ENCODE results near the gene LARGE1.

Gene LARGE1

GRCh38 chr22:33427461-33427860, 492.8 kb downstream of the LARGE1 start:
- no peak for DNase-seq (ENCODE audit: low read depth in 1 of 2, low spot score in 1 of 2)
- Histone ChIP-seq H3K4me3 (replicated peaks; ENCODE audit: insufficient read depth, low read length) (no peak overlapping the region), H3K27ac (replicated peaks) (no peak overlapping the region), H3K27me3 (ENCODE audit: insufficient read depth, poor library complexity, severe bottlenecking) (no peaks in the 10 kb centered on the region)
- no peak for TF ChIP-seq GABPA (IDR thresholded peaks at IDR 0.05; ENCODE audit: low read depth)
- TF ChIP-seq POLR2AphosphoS5 (IDR thresholded peaks at IDR 0.05; ENCODE audit: low read depth), result no peak
- TF ChIP-seq SPI1 (IDR thresholded peaks at IDR 0.05; ENCODE audit: borderline replicate concordance, low read depth), result no peak
- TF ChIP-seq CTCF (IDR thresholded peaks at IDR 0.05; ENCODE audit: insufficient read depth, low read length), result no peak
- TF ChIP-seq REST (IDR thresholded peaks at IDR 0.05; ENCODE audit: insufficient replicate concordance, low read depth), result no peak

- Histone ChIP-seq H3K4me3 (replicated peaks; ENCODE audit: insufficient read depth, low read length) (no peak overlapping the region), H3K27ac (replicated peaks) (no peak overlapping the region), H3K27me3 (ENCODE audit: insufficient read depth, poor library complexity, severe bottlenecking) (no peaks in the 10 kb centered on the region)
- DNase-seq (ENCODE audit: low read depth in 1 of 2, low spot score in 1 of 2), result no peak
- TF ChIP-seq POLR2AphosphoS5 (IDR thresholded peaks at IDR 0.05; ENCODE audit: low read depth) (no peak), CTCF (IDR thresholded peaks at IDR 0.05; ENCODE audit: insufficient read depth, low read length) (no peak), REST (IDR thresholded peaks at IDR 0.05; ENCODE audit: insufficient replicate concordance, low read depth) (no peak)
Measured at GRCh38 chr22:33426451-33426850, 493.8 kb downstream of the LARGE1 start.

GRCh38 chr22:33421859-33422258, 498.4 kb downstream of the LARGE1 start:
- H3K27me3 ChIP-seq (ENCODE audit: insufficient read depth, poor library complexity, severe bottlenecking), result no peaks in the 10 kb centered on the region
- no peak overlapping the region for H3K27ac ChIP-seq (replicated peaks)
- no peak overlapping the region for H3K4me3 ChIP-seq (replicated peaks; ENCODE audit: insufficient read depth, low read length)
- no peak for TF ChIP-seq REST (IDR thresholded peaks at IDR 0.05; ENCODE audit: insufficient replicate concordance, low read depth)
- no peak for TF ChIP-seq POLR2AphosphoS5 (IDR thresholded peaks at IDR 0.05; ENCODE audit: low read depth)
- DNase-seq (ENCODE audit: low read depth in 1 of 2, low spot score in 1 of 2), result no peak

DNA sequence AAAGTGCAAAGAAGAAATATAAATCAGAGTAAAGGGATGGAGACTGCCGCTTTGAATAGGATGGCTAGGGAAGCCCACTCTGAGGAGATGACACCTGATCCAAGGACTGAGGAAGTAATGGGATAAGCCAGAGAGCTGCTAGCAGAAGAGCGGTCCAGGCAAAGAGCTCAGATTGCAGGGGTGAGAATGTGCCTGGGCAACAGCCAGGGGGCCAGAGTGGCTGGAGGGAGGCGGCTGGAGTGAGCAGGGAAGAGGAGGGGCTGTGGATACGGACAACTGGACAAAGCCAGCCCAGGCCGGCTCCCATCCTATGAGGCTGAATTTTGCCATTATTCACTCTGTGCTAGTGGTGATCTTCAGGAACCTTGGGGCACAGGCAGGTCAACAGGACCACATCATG, 501.8 kb downstream of the LARGE1 start:
- H3K4me3 ChIP-seq (replicated peaks; ENCODE audit: insufficient read depth, low read length), result no peak overlapping the region

More for the DNA sequence above, 501.8 kb downstream of the LARGE1 start:
- no peak overlapping the region for H3K27ac ChIP-seq (replicated peaks)
- DNase-seq (ENCODE audit: low read depth in 1 of 2, low spot score in 1 of 2), result no peak
- TF ChIP-seq CTCF (IDR thresholded peaks at IDR 0.05; ENCODE audit: insufficient read depth, low read length), result no peak
- no peak for TF ChIP-seq REST (IDR thresholded peaks at IDR 0.05; ENCODE audit: insufficient replicate concordance, low read depth)
- TF ChIP-seq GABPA (IDR thresholded peaks at IDR 0.05; ENCODE audit: low read depth), result no peak
- no peak for TF ChIP-seq POLR2AphosphoS5 (IDR thresholded peaks at IDR 0.05; ENCODE audit: low read depth)
- no peak for TF ChIP-seq SPI1 (IDR thresholded peaks at IDR 0.05; ENCODE audit: borderline replicate concordance, low read depth)
- no peaks in the 10 kb centered on the region for H3K27me3 ChIP-seq (ENCODE audit: insufficient read depth, poor library complexity, severe bottlenecking)
